Activated effector memory CD4-positive, alpha-beta T cell treated with Interleukin-2 at 50 U/mL for 16 hours (primary cell): ENCODE measurements around the gene CFL1.

Experiments used
- DNase-seq: peaks from one replicate; pipeline ENCODE4 v3.0.0-alpha.2; 2020

CFL1 gene

DNA sequence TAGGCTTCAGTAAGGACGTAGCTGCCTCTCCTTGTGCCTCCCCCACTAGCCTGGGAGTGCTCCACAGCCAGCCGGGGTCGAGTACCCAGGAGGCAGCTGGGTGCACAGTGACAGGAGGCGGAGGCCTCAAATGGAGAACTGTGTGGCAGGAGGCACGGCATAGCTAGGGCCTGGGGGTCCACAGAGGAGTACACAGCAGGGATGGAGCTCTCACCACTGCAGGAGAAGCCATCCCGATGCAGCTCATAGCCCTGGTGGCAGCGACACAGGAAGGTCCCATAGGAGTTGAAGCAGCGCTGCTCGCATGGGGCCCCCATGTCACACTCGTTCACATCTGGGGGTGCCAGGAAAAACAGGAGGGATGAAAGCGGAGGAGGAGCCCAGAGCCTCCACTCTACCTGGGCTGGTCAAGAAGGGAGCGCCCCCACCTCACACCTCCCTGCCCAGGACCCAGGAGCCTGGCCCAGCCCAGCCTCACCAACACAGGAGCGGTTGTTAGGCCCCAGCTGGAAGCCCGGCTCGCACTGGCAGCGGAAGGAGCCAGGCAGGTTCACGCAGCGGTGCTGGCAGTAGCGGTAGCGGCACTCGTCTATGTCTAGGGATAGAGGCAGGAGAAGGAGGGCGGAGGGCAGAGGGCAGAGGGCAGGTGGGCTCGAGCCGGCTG, 11.8 kb upstream of the CFL1 start:
- no peak for DNase-seq

DNA sequence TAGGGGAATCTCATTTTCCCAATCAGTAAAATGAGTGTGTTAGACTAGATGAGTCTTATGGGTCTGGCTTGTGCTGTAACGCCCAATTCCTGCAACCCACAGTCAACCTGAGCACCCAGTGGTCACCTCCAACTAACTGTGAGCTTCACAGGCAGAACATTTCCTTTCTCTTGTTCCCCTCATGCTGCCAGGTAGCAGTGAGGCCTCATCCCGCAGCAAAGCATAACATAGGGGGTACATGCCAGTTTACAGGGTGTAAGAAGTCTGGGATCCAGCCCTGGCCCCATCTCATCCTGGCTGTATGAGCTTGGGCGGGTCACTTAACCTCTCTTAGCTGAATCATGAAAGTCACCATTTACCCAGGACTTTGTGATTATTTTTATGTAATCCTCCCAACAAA, 10.9 kb upstream of the CFL1 start:
- DNase-seq: no peak

DNA sequence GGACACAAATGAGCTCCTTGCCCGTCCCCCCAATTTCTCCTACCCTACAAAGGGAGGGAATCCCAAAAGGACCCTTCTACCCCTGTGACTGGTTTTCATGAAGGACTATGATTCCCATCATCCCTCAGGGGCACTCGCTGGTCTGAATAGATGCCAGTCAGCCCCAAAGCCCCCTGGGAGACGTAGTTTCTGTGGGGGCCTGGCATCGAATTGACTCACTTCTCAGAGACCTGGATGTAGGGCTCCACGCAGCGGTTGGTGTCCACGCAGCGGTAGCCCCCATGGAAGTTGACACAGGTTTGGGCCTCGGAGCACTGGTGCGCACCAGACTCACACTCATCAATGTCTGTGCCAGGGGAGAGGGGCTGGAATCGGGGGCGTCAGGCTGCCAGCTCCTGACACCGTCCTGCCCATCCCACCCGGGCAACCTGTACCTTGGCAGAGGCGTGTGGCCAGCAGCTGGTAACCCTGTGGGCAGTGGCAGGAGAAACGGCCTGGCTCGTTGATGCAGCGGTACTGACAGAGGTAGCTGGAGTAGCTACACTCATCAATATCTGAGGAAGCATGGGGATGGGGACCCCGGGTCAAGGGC, 10.2 kb upstream of the CFL1 start:
- DNase-seq: no peak

DNA sequence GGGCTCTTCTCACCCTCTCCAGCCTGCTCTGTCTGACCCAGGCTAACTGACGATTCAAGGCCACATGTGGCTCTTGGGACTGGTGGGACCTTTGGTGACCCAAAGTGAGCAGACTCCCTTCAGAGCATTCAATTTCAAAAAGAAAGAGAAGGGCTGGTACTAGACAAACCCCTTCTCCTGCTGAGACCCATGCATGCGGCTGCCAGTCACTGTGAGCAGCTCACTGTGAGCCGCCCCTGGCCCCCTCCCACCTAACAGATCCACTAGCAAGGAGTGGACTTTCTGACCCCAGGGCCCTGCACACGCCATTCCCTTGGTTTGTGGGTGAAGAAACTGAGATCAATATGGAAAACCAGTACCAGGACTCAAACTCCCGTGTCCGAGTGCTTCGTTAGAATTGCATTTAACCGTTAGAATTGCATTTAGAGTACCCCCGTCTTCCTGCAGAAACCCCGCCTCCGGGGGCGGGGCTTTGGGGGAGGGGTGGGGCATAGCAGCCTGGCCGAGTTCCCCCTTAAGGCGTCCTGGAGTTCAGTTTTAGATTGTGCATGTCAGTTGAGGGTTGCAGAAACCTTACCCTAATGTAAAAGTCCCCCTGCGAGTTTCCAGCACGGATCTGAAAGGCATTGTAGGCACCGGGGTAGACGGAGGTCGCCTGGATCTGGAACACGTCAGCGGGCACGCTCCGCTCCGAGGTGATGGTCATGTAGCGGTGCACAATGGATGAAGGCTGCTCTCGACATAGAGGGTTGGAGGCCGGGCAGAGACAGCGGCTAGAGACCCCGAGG, 9.5 kb upstream of the CFL1 start:
- no peak for DNase-seq

DNA sequence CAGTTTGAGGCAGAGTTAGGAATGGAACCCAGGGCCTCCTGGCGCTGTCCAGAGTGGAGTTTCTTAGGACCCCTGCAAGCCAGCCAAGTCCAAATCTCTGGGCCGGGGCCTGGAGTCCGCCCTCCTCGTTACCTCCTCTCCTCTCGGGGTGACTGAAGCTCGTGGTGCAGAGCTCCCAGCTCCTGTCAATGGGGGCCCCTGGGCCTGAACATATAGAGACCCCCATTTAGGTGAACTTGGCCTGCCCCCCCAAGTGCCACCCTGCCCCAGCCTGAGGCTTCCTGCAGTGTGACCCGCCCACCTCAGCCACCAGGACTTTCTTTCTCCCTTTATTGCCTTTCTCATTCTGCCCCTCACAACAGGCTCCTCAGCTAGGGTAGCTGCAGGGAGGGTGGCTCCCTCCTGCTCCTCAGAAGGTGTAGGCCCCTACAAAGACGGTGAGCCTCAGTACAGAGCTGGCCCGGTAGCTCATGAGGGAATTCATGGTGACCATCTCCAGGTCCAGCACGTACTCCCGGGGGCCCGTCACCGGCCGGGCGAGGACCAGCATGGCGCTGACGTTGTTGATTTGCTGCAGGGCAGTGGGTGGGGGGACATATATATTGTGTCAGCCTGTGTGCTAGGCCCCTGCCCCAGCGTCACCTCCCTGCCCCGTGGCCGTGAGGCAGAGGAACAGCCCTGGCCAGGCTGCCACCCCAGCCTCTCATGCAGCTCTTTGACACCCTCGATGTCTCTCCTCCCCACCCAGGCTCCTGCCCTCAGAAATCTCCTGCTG, 8.7 kb upstream of the CFL1 start:
- no peak for DNase-seq

DNA sequence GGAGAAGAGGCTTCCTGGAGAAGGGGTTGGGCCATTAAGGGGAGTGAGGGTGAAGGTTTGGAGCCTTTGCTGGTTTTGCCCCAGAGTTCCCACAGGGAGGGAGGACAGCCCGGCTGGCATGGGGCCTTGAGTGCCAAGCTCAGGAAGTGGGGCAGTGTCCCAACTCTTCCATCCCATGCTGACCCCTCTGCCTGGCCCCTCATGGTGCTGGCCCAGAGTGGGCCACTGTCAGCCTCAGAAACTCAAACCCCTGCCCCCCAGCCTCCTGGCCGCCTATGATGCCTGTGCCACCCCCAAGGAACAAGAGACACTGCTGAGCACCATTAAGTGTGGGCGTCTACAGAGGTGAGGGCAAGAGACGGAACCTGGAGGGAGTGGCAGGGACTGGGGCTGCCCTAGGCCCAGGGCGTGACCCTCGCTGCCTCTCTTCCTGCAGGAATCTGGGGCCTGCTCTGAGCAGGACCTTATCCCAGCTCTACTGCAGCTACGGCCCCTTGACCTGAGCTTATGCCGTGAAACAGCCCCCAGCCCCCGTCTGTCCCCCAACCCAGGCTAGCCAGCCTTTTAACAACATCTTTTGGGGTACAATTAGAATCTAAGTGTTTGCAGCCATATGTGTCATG, 7.7 kb upstream of the CFL1 start:
- no peak for DNase-seq

DNA sequence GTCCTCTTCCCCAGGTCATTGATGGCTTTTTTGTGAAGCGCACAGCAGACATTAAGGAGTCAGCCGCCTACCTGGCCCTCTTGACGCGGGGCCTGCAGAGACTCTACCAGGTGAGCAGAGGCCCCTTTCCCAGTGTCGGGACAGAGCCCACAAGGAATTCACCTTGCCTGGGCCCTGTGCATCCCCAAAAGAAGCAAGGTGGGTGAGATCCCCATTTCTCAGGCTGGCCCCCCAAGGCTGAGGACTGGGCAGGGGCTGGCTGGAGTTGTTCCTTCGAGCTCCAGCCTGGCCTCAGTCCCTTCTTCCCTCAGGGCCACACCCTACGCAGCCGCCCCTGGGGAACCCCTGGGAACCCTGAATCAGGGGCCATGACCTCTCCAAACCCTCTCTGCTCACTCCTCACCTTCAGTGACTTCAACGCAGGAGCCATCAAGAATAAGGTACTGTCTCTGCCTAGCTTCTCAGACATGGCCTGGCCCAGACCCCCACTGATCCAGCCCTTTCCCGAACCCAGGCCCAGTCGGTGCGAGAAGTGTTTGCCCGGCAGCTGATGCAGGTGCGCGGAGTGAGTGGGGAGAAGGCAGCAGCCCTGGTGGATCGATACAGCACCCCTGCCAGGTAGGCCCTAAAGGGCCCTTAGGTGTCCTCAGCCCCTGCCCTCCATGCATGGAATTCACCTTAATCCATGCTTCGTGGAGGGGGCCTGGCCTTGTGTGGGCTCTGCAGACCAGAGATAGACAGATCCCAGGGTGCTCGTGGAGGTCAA, 6.9 kb upstream of the CFL1 start:
- DNase-seq: no peak

DNA sequence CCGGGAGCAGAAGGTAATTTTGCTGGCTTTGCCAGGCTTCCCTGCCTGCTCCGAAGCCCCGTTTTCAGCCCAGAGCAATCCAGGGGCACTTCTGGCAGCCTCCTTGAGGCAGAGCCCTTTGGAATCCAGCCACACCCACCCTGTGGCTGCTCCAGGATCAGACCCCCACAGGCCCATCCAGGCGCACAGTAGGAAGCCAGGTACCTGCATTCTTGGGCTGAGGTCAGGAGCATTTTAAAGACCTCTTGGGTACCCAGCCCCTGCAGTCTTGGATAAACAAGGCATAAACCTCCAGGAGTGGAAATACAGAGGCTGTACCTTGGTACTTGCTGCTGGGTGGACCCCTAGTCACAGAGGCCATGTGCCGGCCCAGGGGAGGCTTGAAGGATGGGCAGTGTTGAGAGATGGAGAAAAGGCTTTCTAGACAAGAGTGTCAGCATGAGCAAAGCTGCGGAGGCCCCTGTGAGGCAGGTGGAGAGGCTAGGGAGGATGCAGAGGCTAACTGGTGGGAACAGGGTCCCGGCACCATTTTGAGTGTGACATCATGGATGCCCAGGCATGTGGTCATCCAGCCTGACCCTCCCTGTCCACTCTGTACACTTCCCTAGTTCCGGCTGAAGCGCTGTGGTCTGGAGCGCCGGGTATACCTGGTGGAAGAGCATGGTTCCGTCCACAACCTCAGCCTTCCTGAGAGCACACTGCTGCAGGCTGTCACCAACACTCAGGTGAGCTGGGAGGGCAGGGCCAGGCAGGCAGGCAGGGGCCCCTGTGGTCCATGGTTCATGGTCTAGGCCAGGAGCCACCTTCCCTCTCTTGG, 6.1 kb upstream of the CFL1 start:
- DNase-seq: no peak

DNA sequence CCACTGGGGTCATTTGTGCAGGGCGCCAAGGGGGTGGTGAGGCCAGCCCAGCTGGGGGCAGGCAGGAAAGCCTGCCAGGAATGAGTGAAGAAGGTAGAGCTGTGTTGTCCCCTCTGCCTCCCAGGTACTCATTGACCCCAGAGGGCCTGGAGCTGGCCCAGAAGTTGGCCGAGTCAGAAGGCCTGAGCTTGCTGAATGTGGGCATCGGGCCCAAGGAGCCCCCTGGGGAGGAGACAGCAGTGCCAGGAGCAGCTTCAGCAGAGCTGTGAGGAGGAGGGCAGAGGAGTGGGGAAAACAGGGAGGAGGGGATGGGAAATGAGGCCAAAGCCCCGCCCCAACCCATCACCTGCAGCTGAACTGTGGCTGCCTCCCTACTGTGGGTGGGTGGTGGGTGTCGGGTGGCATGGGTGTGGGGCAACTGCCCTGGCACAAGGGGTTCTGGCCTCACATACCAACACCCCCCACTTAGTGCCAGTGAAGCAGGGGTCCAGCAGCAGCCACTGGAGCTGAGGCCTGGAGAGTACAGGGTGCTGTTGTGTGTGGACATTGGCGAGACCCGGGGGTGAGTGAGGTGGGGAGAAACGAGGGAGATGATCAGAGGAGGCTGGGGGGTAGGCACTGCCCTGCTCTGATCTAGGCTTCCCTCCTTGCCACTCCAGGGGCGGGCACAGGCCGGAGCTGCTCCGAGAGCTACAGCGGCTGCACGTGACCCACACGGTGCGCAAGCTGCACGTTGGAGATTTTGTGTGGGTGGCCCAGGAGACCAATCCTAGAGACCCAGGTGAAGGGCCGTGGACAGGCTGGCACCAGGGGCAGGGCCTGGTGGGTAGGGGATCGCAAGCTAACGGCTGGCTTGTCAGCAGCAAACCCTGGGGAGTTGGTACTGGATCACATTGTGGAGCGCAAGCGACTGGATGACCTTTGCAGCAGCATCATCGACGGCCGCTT, 5.2 kb upstream of the CFL1 start:
- no peak for DNase-seq

DNA sequence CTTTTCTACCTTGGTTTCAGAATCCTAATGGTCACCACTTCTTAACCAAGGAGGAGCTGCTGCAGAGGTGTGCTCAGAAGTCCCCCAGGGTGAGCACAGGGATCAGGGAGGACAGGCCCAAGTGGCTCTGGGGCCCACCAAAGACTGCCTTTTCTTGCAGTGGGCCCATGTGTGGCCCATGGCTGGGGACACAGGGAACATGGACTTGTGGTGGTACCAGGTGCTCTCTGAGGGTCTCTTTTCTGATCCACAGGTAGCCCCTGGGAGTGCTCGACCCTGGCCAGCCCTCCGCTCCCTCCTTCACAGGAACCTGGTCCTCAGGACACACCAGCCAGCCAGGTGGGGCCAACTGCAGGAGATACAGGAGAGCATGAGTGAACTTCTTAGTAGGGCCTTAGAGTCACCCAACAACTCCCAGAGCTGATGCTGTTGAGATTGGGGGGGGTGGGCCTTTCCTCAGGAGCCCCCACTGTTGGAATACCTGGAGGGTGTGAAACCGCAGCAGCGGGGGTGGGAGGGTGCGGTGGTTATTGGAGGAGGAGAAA, 4.3 kb upstream of the CFL1 start:
- DNase-seq: no peak

DNA sequence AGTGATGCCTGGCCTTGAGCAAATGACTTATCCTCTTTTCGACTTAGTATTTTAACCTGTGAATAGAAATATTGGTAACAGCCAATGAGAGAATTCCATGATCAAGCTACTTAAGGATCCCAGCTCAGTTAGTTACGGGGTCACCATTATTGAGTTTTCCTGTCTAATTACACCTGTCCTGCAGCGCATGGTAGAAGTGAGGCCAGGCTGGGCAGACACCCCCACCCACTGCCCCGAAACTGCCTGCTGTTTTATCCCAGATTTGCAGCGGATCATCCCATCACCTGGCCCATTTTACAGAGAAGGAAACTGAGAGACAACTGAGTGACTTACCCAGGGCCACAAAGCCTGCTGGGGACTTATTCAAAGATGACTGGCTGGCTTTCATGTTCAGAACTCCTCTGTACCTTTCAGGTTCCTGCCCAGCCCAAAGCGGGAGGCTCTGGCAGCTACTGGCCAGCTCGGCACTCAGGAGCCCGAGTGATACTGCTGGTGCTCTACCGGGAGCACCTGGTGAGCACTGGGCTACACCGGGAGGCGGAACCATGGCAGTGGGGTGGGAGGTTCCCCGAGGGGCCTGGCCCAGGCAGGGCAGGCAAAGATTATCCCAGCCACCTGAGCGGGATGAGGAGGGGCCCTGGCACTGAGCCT, 3.7 kb upstream of the CFL1 start:
- DNase-seq: no peak

DNA sequence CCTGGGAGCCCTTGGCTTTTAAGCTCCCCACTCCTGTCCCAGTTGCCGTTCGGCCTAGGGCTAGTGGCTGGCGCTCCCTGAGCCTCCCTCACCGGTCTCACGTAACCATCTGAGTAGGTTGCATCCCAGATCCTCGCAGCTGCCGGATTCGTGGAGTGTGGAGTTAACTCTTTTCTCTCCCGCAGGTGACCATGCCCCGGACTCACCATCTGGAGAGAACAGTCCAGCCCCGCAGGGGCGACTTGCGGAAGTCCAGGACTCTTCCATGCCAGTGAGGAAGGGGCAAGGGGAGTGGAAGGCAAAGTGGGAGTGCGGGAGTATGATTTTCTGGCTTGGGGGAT, 3.2 kb upstream of the CFL1 start:
- DNase-seq: no peak

DNA sequence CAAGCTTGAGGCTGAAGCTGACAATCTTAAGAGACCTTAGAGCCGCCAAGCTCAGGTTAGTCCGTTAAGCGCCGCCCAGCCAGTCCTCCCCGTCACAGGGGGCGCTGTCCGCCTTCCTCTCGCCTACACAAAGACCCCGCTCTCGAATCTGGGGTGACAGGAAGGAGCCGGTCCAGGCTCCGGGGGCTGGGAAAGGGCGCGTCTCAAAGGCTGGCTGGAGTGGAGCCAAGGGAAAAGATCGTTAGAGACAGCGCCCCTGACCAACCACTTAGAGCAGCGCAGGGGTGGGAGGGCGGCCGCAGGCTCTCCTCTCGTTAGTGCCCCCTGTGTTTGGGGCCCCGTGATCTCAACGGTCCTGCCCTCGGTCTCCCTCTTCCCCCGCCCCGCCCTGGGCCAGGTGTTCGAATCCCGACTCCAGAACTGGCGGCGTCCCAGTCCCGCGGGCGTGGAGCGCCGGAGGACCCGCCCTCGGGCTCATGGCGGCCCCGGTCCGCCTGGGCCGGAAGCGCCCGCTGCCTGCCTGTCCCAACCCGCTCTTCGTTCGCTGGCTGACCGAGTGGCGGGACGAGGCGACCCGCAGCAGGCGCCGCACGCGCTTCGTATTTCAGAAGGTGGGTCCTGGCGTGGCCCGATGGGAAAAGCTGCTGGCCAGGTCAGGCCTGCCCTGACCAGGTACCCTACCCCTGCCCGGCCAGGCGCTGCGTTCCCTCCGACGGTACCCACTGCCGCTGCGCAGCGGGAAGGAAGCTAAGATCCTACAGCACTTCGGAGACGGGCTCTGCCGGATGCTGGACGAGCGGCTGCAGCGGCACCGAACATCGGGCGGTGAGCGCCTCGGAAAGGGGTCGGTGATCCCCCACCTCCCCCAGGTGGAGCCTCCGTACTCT, 2.5 kb upstream of the CFL1 start, which contains the start of gene MUS81:
MUS81 (plus strand) TSS at position 156 of the 887 bp plus-strand sequence; CDS start at position 477, 321 bp downstream.
- peak; percentile 95 for DNase-seq

DNA sequence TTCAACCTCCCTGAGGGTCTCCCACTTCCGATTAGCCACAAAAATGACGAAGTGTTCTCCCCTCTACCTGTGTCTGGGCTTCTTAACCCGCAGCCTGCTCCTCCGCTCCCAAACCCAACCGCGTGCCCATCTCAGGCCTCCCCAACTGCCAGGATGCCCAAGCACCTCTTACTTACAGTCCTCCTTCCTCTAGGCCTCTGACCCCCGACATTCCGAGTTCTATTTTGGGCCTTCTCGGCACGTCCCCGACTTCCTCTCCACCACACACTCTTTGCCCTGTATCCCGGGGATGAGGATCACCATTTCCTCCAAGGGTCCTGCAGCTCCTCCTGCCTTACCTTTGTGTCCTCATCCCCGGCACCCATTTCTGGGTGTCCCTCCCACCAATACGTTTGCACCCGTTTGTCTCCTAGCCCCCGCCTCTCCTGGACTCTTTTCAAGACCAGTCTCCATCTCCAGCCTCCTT, 1.9 kb upstream of the CFL1 start:
- DNase-seq: no peak

DNA sequence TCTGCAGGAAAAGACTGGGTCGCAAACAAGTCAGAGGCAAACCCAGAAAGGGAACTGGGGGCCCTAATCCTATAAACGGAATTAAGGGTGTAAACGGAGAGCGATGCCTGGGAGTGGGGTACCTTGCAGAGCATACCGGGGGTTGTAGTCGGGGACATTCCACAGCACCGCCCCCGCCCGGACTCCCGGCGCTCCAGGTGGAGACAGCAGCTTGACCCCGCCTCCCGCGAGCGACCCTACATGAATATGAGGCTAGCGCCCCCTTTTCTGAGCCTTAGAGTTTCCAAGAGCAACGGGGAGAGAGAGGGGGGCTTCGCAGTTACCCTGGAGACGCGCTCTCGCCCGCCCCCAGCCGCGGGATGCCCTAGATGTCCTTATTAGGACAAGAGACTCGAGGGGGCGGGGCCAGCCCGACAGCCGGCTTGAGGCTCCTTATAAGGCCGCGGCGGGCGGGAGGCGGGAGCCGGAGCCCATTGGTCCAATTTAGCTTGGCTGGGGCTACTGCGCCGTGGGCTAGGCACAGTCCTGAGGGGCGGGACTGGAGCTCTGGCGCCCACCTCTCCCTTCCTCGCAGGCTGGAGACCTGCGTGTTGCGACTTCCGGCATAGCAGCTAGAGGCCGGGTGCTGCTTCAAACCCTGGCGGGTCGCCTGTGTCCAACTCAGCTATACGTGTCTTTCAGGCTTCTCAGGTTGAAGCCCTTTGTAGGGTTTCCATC, 1.3 kb upstream of the CFL1 start:
- DNase-seq: peak; percentile 92

DNA sequence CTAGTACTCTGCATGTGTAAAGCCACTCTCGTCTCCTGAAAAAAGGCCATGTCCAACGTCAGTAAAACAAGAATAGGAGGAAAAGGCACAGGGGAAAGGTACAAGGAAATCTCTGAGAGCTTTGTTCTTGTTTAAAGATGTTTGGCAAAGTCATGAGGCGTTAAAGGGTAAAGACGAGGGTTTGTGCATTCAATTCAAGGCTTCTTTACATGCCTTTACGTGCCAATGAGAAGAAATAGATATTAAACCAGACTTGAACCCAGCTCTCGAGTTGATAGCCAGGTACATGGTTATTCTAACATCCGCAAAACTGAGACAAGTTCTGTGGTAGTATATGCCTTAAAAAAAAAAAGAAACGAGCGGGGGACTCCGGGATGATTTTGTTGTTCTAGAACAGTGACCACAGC, 704 bp upstream of the CFL1 start:
- DNase-seq: no peak

DNA sequence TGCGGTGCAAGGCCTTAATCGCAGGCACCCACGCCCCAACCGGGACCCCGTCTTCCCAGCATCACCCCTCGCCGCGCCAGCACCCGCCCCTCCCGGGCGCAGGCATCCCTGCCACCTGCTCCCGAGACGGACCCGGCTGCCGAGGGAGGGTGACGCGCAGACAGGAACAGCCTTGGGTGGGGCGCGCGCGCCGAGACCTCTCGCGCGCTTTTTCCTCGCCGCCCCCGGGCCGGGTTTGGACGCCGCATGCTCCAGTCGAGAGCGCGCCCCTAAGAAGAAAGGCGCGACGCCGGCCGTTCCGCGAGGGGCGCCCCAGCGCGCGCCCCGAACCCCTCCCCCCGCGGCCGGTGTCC, 504 bp downstream of the CFL1 start:
- peak; percentile 64 for DNase-seq
